Measurements from ENCODE around the gene KCNT2.

KCNT2 gene

DNA sequence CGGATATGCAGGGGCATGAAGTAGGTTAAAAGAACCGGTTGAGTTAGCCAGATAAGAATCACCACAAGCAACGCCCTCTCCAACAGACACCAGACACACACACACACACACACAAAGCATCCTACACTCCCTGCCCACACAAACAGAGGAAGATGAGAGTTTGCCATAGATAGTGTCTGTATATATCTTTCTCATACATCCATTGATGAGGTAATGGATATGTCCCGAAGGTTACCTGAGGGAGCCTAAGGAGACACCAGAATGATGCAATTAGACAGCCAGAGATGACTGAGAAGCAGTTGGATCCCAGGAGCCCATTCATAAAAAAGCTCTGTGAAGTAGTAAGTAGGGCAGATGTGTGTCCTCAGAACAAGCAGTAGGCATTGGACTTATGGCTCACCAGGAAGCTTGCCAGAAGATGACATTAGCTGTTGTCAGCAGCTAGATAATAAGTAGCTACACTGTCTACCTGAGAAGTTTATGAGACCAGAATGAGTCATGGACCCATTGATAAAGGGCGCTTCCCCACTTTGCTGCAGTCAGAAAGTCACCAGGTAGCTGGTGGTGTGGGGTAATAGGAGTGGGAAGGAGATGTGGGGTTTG lies 247.0 kb downstream of the KCNT2 start:
- Histone ChIP-seq H3K36me3 (no peaks in the 10 kb centered on the region), H3K4me3 (no peak overlapping the region), H3K4me1 (no peaks in the 10 kb centered on the region), H3K9me3 (no peaks in the 10 kb centered on the region), H3K27me3 (no peaks in the 10 kb centered on the region), H3K27ac (no peak overlapping the region)
- no peak for DNase-seq
- intact Hi-C loops (cut with DNase I; ENCODE audit: low total_unique reads) = no loop called here
- TF ChIP-seq, protein P1, sequence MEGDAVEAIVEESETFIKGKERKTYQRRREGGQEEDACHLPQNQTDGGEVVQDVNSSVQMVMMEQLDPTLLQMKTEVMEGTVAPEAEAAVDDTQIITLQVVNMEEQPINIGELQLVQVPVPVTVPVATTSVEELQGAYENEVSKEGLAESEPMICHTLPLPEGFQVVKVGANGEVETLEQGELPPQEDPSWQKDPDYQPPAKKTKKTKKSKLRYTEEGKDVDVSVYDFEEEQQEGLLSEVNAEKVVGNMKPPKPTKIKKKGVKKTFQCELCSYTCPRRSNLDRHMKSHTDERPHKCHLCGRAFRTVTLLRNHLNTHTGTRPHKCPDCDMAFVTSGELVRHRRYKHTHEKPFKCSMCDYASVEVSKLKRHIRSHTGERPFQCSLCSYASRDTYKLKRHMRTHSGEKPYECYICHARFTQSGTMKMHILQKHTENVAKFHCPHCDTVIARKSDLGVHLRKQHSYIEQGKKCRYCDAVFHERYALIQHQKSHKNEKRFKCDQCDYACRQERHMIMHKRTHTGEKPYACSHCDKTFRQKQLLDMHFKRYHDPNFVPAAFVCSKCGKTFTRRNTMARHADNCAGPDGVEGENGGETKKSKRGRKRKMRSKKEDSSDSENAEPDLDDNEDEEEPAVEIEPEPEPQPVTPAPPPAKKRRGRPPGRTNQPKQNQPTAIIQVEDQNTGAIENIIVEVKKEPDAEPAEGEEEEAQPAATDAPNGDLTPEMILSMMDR (IDR thresholded peaks at IDR 0.05) = no peak

GRCh38 chr1:196357913-196358312 lies 250.3 kb downstream of the KCNT2 start:
- no peak overlapping the region for H3K27ac ChIP-seq
- H3K27me3 ChIP-seq = no peaks in the 10 kb centered on the region
- no peak overlapping the region for H3K4me3 ChIP-seq
- H3K36me3 ChIP-seq = no peaks in the 10 kb centered on the region
- H3K4me1 ChIP-seq = no peaks in the 10 kb centered on the region
- DNase-seq = no peak
- intact Hi-C loops (cut with DNase I; ENCODE audit: low total_unique reads) = no loop called here
- H3K9me3 ChIP-seq = no peaks in the 10 kb centered on the region
- TF ChIP-seq, protein P1 (IDR thresholded peaks at IDR 0.05) = no peak

DNA sequence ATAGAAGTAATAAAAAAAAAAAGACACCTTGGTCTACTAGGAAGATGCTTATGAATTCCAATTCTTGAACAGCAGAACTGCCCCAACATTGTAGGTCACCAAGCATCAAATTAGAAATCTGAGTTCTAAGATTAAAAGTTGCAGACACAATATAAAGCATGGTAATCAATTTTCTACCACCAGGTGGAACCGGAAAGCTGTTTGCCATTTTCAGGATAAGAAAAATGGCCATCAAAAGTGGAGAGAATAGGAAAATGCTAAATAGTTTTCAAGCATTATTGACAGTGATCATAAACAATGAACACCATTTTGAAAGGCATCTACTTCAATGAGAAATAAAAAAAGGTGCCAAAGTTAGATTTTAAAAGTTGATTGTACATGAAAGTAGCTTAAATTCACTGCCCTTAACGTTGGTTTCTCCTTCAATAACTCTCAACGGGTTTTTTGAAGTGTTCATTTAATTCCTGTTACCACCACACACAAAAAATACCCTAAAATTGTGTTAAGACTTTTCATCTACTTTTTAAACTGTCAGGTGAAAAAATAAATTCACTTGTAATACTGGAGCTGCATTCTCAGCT lies 252.9 kb downstream of the KCNT2 start:
- intact Hi-C loops (cut with DNase I; ENCODE audit: low total_unique reads) = no loop called here
- Histone ChIP-seq H3K4me1 (no peaks in the 10 kb centered on the region), H3K27me3 (no peaks in the 10 kb centered on the region), H3K9me3 (no peaks in the 10 kb centered on the region), H3K4me3 (no peak overlapping the region), H3K36me3 (no peaks in the 10 kb centered on the region), H3K27ac (no peak overlapping the region)
- DNase-seq = no peak
- TF ChIP-seq, protein P1 (IDR thresholded peaks at IDR 0.05) = peak; percentile 36 to 43

DNA sequence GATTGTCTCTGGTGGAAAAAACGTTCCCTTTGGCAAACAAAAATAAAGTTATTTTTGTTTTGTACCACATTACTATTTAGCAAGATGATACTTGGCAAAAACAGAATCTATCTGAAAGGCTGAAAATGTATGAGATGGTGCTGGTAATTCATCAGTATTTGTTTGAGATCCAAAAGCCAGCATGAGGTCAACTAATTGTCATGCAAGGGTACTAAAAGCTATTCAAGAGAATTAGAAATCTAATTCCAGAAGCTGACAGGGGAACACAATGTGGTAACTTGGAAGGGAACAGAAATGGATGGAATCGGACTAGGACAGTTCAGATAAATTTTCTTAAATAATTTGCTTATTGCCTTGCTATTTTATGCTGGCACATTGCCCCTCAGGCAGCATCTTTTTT lies 263.8 kb downstream of the KCNT2 start:
- Histone ChIP-seq H3K4me1 (no peaks in the 10 kb centered on the region), H3K4me3 (no peak overlapping the region), H3K27ac (no peak overlapping the region), H3K9me3 (no peaks in the 10 kb centered on the region), H3K36me3 (no peaks in the 10 kb centered on the region), H3K27me3 (no peaks in the 10 kb centered on the region)
- intact Hi-C loops (cut with DNase I; ENCODE audit: low total_unique reads) = no loop called here
- DNase-seq = no peak
- TF ChIP-seq, protein P1 (IDR thresholded peaks at IDR 0.05) = no peak

DNA sequence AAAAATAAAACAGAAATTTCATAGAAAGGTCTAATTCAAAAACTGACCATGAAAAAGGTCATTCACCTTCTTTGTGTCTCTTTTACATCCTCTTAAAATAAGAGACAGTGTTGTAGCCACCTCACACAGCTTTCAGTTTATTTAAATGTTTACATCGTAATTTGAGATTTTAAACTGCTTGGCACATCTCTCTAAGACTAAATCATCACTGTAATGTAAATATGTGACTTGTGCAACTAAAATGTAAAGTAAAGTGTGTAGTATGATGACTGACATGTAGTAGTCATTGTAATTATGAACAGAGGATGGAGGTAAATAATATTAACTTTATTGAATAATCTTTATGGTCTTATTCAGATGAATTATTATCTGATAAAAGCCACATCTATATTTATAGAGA lies 283.9 kb downstream of the KCNT2 start:
- intact Hi-C loops (cut with DNase I; ENCODE audit: low total_unique reads) = no loop called here
- H3K36me3 ChIP-seq = no peaks in the 10 kb centered on the region
- no peaks in the 10 kb centered on the region for H3K4me1 ChIP-seq
- H3K27me3 ChIP-seq = no peaks in the 10 kb centered on the region
- H3K27ac ChIP-seq = no peak overlapping the region
- TF ChIP-seq, protein P1 (IDR thresholded peaks at IDR 0.05) = no peak
- H3K4me3 ChIP-seq = no peak overlapping the region
- no peak for DNase-seq
- H3K9me3 ChIP-seq = no peaks in the 10 kb centered on the region
